Stimulated activated CD8-positive, alpha-beta memory T cell treated with anti-CD3 and anti-CD28 coated beads, Interleukin-4, amount 100 ng/mL, for 4 hours (primary cell): ENCODE measurements around the gene PLXNA2.

Experiments
- DNase-seq, 2 donors: peaks; one replicate each; pipeline ENCODE4 v3.0.0-alpha.2; 2020; ENCODE audit warnings: low read depth in 2 of 2, low spot score in 1 of 2

Gene PLXNA2

GRCh38 chr1:208242941-208243526 lies 1.1 kb downstream of the PLXNA2 start:
- DNase-seq = no peak

- DNase-seq = no peak
Observed at GRCh38 chr1:208242146-208242545, 2.0 kb downstream of the PLXNA2 start.

- DNase-seq = no peak
Observed at GRCh38 chr1:208241512-208241911, 2.7 kb downstream of the PLXNA2 start.

- DNase-seq = no peak
Observed at GRCh38 chr1:208240662-208241355, 3.4 kb downstream of the PLXNA2 start.

- no peak for DNase-seq
Observed at GRCh38 chr1:208239473-208240381, 4.5 kb downstream of the PLXNA2 start.

- DNase-seq = no peak
Observed at GRCh38 chr1:208238710-208239472, 5.3 kb downstream of the PLXNA2 start.

GRCh38 chr1:208237241-208237640 lies 6.9 kb downstream of the PLXNA2 start:
- DNase-seq = no peak

- no peak for DNase-seq
Observed at GRCh38 chr1:208235982-208236761, 8.0 kb downstream of the PLXNA2 start.

- no peak for DNase-seq
Observed at GRCh38 chr1:208235356-208235981, 8.7 kb downstream of the PLXNA2 start.

GRCh38 chr1:208234721-208235120 lies 9.5 kb downstream of the PLXNA2 start:
- DNase-seq = no peak

- DNase-seq = no peak
Observed at GRCh38 chr1:208233978-208234377, 10.2 kb downstream of the PLXNA2 start.

GRCh38 chr1:208233546-208233945 lies 10.6 kb downstream of the PLXNA2 start:
- DNase-seq = no peak

GRCh38 chr1:208232662-208233038 lies 11.5 kb downstream of the PLXNA2 start:
- DNase-seq = no peak

- DNase-seq = no peak
Observed at GRCh38 chr1:208231881-208232661, 12.1 kb downstream of the PLXNA2 start.

GRCh38 chr1:208230668-208231529 lies 13.3 kb downstream of the PLXNA2 start:
- no peak for DNase-seq

- no peak for DNase-seq
Observed at GRCh38 chr1:208228550-208228949, 15.6 kb downstream of the PLXNA2 start.

GRCh38 chr1:208228026-208228425 lies 16.2 kb downstream of the PLXNA2 start:
- no peak for DNase-seq

GRCh38 chr1:208227366-208227765 lies 16.8 kb downstream of the PLXNA2 start:
- no peak for DNase-seq
